Loucy (cell line): ENCODE results near the gene IL1RAPL2.
"Not testable (repeated sequence)": the region's sequence is repeated elsewhere in the genome, so short reads cannot be mapped to it uniquely, and the experiment has no call there.

Experiments
- H2AFZ ChIP-seq: fragments of 200-600 bp; sonication (generic); 2 replicates; pipeline ENCODE4 v1.6.0; 2016; ENCODE audit warnings: antibody characterized with exemption, mild to moderate bottlenecking, low read length, moderate library complexity
- H3F3A ChIP-seq: fragments of 200-600 bp; 2 replicates; pipeline ENCODE4 v1.6.0; 2016; ENCODE audit warnings: antibody characterized with exemption, low read depth, mild to moderate bottlenecking
- H3K27me3 ChIP-seq: fragments of 200-600 bp; sonication (generic); 2 replicates; pipeline ENCODE4 v1.6.1; 2014; ENCODE audit warnings: low read length, mild to moderate bottlenecking; ENCODE audit not compliant: insufficient read depth, poor library complexity, severe bottlenecking
- H3K36me3 ChIP-seq: fragments of 200-600 bp; sonication (generic); 2 replicates; pipeline ENCODE4 v1.6.1; 2016; ENCODE audit warnings: low read length; ENCODE audit not compliant: insufficient read depth
- H3K4me1 ChIP-seq: fragments of 200-600 bp; sonication (generic); 2 replicates; pipeline ENCODE4 v1.5.1; 2014; ENCODE audit warnings: low read length, mild to moderate bottlenecking; ENCODE audit not compliant: insufficient read depth, poor library complexity, severe bottlenecking
- H3K4me2 ChIP-seq: fragments of 200-600 bp; sonication (generic); 2 replicates; pipeline ENCODE4 v1.6.0; 2014; ENCODE audit warnings: antibody characterized with exemption, low read length, low read depth, mild to moderate bottlenecking; ENCODE audit not compliant: poor library complexity, severe bottlenecking
- H3K4me3 ChIP-seq: fragments of 200-600 bp; sonication (generic); 2 replicates; pipeline ENCODE4 v1.5.1; 2014; ENCODE audit warnings: low read length, mild to moderate bottlenecking, mixed read lengths; ENCODE audit not compliant: poor library complexity, severe bottlenecking
- H3K79me2 ChIP-seq: fragments of 200-600 bp; sonication (generic); 2 replicates; pipeline ENCODE4 v1.6.1; 2014; ENCODE audit warnings: low read length; ENCODE audit not compliant: insufficient read depth
- H3K9ac ChIP-seq: fragments of 200-600 bp; sonication (generic); 2 replicates; pipeline ENCODE4 v1.6.0; 2014; ENCODE audit warnings: mild to moderate bottlenecking, low read depth, low read length, moderate library complexity; ENCODE audit not compliant: poor library complexity, severe bottlenecking
- H3K9me2 ChIP-seq: fragments of 200-600 bp; sonication (generic); replicated peaks from 2 replicates; pipeline ENCODE4 v1.6.1; 2016; ENCODE audit warnings: low read depth, low read length, mixed read lengths
- H3K9me3 ChIP-seq: fragments of 200-600 bp; sonication (generic); 2 replicates; pipeline ENCODE4 v1.6.1; 2014; ENCODE audit warnings: mild to moderate bottlenecking, antibody characterized with exemption, low read length, low read depth; ENCODE audit not compliant: insufficient read depth
- H4K20me1 ChIP-seq: fragments of 200-600 bp; sonication (generic); 2 replicates; pipeline ENCODE4 v1.6.0; 2014; ENCODE audit warnings: antibody characterized with exemption, low read length, mild to moderate bottlenecking; ENCODE audit not compliant: insufficient read depth, poor library complexity, severe bottlenecking
- EZH2phosphoT487 ChIP-seq: fragments of 200-600 bp; IDR thresholded peaks from 2 replicates; pipeline ENCODE4 v1.6.1; 2018; ENCODE audit warnings: antibody characterized with exemption, mild to moderate bottlenecking, moderate library complexity, borderline replicate concordance
- TF ChIP-seq, protein P1 (sequence below): fragments of 200-600 bp; sonication (generic); conservative IDR thresholded peaks from 2 replicates; pipeline ENCODE4 v1.5.1; 2014; ENCODE audit warnings: mild to moderate bottlenecking, antibody characterized with exemption, low read length

IL1RAPL2 gene

DNA sequence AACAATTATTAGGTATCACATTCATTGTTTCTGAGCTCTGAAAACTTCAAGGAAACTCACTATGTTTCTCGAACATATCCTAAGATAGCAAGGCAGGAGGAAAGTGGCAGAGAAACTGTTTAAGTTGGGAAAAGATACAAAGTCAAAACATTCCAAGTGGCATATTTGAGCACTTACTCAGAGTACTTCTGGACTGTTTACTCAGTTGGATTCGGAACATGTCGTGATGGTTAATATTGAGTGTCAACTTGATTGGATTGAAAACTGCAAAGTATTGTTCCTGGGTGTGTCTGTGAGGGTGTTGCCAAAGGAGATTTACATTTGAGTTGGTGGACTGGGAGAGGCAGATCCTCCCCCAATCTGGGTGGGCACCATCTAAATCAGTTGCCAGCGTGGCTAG lies 298.3 kb downstream of the IL1RAPL2 start:
- TF ChIP-seq, protein P1, sequence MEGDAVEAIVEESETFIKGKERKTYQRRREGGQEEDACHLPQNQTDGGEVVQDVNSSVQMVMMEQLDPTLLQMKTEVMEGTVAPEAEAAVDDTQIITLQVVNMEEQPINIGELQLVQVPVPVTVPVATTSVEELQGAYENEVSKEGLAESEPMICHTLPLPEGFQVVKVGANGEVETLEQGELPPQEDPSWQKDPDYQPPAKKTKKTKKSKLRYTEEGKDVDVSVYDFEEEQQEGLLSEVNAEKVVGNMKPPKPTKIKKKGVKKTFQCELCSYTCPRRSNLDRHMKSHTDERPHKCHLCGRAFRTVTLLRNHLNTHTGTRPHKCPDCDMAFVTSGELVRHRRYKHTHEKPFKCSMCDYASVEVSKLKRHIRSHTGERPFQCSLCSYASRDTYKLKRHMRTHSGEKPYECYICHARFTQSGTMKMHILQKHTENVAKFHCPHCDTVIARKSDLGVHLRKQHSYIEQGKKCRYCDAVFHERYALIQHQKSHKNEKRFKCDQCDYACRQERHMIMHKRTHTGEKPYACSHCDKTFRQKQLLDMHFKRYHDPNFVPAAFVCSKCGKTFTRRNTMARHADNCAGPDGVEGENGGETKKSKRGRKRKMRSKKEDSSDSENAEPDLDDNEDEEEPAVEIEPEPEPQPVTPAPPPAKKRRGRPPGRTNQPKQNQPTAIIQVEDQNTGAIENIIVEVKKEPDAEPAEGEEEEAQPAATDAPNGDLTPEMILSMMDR: no peak
- TF ChIP-seq EZH2phosphoT487: no peak
- H3K4me1 ChIP-seq: no peaks in the 10 kb centered on the region
- H3K9me2 ChIP-seq: no peaks in the 10 kb centered on the region
- no peaks in the 10 kb centered on the region for H3F3A ChIP-seq
- no peaks in the 10 kb centered on the region for H3K9me3 ChIP-seq
- no peak overlapping the region for H2AFZ ChIP-seq
- H4K20me1 ChIP-seq: no peaks in the 10 kb centered on the region
- H3K79me2 ChIP-seq: no peaks in the 10 kb centered on the region
- H3K27me3 ChIP-seq: no peaks in the 10 kb centered on the region
- no peaks in the 10 kb centered on the region for H3K36me3 ChIP-seq
- no peak overlapping the region for H3K4me2 ChIP-seq
- H3K9ac ChIP-seq: no peak overlapping the region
- no peak overlapping the region for H3K4me3 ChIP-seq

DNA sequence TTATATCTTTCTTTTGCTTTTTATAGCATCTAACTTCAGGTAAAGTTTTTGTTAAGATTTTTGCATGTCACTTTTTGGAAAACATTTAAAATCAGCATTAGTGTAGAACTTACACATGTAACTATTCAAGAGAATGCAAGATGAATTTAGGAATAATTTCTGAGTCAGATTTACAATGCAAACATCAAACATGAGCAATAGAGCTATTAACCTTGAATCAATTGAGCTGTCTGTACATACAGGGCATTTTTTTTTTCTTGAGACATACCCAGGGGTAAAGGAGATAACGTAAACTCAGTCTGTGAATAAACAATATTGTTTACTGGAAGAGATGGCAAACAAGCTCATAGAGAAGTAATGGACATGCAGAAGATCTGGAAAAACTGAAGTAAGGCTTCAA lies 311.5 kb downstream of the IL1RAPL2 start:
- H3K36me3 ChIP-seq: no peaks in the 10 kb centered on the region
- no peak for TF ChIP-seq EZH2phosphoT487
- TF ChIP-seq, protein P1: no peak
- H3K4me1 ChIP-seq: no peaks in the 10 kb centered on the region
- no peaks in the 10 kb centered on the region for H3K79me2 ChIP-seq
- H3K9me3 ChIP-seq: no peaks in the 10 kb centered on the region
- H3F3A ChIP-seq: no peaks in the 10 kb centered on the region
- no peak overlapping the region for H3K9ac ChIP-seq
- no peak overlapping the region for H3K4me3 ChIP-seq
- H2AFZ ChIP-seq: no peak overlapping the region
- no peaks in the 10 kb centered on the region for H4K20me1 ChIP-seq
- H3K27me3 ChIP-seq: no peaks in the 10 kb centered on the region
- H3K9me2 ChIP-seq: no peaks in the 10 kb centered on the region
- H3K4me2 ChIP-seq: no peak overlapping the region

DNA sequence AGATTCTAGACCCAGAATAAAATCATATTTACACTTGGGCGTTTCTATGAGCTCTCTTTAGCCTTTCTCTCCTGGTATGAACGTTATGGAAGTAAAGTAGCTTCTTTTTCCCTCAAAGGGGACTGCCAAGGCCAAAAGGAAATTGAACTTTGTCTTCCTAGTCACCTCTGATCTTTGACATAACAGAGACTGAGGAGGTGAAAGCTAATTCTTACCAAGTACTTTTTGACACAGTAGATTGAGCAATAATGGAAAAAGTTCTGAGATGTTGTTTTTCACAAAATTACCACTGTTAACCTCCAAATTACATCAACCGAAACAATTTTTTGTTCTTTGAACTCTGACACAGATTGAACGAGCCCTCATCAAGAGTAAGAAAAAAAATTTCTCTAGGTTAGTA lies 336.1 kb downstream of the IL1RAPL2 start:
- Histone ChIP-seq H4K20me1 (no peaks in the 10 kb centered on the region), H3K4me3 (no peak overlapping the region), H3K27me3 (no peaks in the 10 kb centered on the region), H3K9me3 (no peaks in the 10 kb centered on the region), H3K9me2 (no peaks in the 10 kb centered on the region), H3K4me1 (no peaks in the 10 kb centered on the region), H3K36me3 (no peaks in the 10 kb centered on the region), H3F3A (no peaks in the 10 kb centered on the region), H3K4me2 (no peak overlapping the region), H3K79me2 (no peaks in the 10 kb centered on the region), H2AFZ (no peak overlapping the region), H3K9ac (no peak overlapping the region)
- TF ChIP-seq, protein P1: no peak

DNA sequence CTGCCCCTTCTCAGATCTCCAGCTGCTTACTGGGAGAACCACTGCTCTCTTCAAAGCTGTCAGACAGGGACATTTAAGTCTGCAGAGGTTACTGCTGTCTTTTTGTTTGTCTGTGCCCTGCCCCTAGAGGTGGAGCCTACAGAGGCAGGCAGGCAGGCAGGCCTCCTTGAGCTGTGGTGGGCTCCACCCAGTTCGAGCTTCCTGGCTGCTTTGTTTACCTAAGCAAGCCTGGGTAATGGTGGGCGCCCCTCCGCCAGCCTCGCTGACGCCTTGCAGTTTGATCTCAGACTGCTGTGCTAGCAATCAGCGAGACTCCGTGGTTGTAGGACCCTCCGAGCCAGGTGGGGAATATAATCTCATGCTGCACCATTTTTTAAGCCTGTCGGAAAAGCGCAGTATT lies 343.7 kb downstream of the IL1RAPL2 start:
- not testable (repeated sequence) for H2AFZ ChIP-seq, H3K4me1 ChIP-seq, H3K4me2 ChIP-seq, H4K20me1 ChIP-seq, H3K27me3 ChIP-seq, H3K4me3 ChIP-seq, H3K79me2 ChIP-seq, H3K36me3 ChIP-seq, H3K9me3 ChIP-seq, H3K9ac ChIP-seq, H3F3A ChIP-seq, H3K9me2 ChIP-seq
